HUDEP-2 (cell line): ENCODE results near the gene SVIL.

Source experiments
- DNase-seq, 76 experiments: peaks; one replicate each; lab custom pipeline; 2025; ENCODE audit not compliant: unreplicated experiment in 76 of 76; lab: John Stamatoyannopoulos, UW

Gene SVIL, protein sequence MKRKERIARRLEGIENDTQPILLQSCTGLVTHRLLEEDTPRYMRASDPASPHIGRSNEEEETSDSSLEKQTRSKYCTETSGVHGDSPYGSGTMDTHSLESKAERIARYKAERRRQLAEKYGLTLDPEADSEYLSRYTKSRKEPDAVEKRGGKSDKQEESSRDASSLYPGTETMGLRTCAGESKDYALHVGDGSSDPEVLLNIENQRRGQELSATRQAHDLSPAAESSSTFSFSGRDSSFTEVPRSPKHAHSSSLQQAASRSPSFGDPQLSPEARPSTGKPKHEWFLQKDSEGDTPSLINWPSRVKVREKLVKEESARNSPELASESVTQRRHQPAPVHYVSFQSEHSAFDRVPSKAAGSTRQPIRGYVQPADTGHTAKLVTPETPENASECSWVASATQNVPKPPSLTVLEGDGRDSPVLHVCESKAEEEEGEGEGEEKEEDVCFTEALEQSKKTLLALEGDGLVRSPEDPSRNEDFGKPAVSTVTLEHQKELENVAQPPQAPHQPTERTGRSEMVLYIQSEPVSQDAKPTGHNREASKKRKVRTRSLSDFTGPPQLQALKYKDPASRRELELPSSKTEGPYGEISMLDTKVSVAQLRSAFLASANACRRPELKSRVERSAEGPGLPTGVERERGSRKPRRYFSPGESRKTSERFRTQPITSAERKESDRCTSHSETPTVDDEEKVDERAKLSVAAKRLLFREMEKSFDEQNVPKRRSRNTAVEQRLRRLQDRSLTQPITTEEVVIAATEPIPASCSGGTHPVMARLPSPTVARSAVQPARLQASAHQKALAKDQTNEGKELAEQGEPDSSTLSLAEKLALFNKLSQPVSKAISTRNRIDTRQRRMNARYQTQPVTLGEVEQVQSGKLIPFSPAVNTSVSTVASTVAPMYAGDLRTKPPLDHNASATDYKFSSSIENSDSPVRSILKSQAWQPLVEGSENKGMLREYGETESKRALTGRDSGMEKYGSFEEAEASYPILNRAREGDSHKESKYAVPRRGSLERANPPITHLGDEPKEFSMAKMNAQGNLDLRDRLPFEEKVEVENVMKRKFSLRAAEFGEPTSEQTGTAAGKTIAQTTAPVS (N-terminal part only)

DNA sequence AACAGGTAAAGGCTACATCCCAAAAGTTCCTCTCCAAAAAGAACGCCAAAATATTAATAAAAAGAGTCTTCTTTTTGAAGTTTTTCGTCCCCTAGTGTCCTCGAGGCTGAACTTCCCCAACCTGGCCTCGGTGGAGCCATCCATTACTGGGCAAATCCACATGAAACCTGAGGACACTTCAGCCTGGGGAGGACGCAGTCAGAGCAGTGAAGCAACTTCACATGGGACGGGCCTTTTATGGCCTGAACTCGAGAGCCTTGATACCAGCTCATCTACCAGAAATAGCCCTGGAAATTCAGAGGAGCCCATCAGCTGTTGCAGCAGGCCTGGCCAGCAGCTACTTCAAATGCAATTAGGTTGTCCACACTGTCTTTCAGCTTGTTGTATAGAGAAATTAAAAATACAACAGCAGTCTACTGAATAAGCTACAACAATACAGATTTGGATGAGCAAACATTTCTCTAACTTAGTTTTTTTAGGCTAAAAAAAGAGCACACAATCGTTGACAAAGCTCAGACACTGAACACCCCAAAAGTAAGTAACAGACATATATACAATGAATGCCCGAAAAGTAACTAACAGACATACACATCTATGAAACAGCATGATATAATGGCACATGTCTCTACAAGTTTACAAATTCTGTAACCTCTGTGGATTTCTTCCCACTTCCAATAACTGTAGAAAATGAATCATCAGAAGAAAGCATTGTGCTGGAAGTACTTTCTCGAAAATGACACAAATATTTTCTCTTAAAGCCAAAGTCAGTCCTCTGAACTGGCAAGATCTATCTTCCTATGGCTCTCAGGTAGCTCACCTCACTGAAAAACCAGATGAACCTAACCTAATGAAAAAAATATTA lies at the start of gene SVIL:
TSS of gene SVIL (minus strand) at position 208 of the 862 bp plus-strand sequence. CDS start 79,913 bp downstream, outside the sequence.
- no peak for DNase-seq

DNA sequence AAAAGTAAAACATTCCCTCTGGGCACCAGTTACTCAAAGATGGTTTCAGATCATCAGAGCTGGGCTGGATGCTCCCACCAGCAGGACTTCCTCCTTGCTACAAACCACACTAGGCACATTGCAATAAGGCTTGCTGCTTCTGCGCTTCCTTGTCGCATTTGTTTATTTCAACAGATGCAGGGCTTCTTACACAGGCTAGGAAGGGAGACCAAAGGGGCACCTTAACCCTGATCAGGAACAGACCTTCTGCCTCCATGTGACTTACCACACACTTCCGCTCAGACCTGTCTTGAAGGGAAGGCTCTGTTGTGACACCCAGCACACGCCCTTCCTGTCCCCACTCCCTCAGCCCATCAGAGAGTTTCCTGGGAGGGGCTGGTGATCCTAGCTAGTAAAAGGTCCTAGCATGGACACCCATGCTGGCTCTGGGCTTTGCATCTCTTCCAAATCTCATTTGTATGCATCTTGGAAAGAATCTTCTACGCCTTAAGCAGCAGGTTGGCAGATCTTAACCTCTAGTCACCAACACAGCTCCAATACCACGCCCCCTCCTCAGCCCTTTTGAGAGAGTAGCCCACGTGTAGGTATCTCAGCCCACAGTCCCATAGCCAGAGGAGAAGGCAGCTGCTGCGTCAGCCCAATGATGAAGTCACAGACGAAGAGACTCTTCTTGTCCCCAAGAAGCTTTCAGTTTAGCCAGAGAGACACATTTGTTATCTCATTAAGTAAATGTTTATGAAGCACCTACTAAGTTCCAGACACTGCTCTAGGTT lies 47.1 kb upstream of the SVIL start:
- DNase-seq, result no peak

DNA sequence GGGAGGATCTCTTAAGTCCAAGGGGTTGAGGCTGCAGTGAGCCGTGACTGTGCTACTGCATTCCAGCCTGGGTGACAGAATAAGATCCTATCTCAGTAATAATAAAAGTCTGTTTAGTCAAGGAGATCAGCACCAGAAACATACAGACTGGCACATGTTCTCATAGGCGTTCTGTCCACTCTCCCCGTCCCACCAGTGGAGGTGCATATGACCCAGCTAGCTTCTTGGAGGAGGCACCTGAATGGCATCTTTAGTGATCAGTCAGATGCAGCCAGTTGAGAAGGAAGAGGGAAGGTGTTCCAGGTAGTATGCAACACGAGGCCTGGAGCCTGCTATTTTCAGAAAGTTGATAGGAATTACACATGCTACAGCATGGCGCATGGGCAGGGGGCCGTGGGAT lies 45.3 kb upstream of the SVIL start:
- no peak for DNase-seq

DNA sequence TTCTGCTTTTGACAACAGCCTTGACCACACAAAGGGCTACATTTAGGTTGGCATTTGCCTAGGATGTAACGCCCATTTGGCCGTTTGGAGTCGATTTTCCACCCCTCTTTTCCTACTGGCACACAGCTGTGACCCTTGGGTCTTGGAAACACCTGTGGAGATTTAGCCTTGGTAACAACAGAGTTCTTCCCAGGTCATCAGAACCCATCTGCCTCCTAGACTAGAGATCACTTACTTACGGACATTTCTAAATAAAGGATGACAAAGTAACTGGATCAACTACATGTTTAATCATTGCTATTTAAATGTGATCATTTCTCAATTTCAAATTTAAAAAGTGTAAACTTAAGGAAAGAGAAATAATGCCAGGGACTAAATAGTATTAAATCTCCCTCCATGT lies 42.0 kb upstream of the SVIL start:
- no peak for DNase-seq

DNA sequence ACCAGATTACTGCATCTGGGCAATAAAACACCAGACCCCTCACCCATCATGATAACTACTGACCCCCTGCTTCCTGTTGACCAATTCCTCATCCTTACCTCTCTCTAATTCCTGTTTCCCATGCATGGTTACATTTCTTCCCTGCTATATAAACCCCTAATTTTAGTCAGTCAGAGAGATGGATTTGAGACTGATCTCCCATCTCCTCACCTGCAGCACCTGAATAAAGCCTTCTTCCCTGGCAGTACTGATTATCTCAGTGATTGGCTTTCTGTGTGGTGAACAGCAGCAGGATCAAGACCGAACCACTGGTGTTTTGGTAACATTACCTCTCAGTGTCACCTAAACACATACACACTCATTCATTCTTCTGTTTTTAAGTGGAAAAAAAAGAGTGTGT lies 41.2 kb upstream of the SVIL start:
- DNase-seq, result no peak

DNA sequence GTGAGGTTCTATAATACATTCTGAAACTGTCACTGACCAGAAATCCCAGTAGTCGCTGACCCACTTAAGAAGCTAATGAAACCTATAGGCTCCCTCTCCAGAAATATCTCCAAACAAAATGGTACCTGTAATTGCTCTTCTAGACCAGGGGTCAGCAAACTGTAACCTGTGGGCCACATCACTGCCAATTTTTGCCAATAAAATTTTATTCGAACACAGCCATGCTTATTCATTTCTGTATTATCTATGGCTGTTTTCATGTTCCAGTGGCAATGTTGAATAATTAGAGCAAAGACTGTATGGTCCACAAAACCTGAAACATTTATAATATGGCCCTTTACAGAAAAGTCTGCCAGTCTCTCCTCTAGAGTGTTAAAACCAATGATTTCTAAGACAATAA lies 37.2 kb upstream of the SVIL start:
- no peak for DNase-seq

DNA sequence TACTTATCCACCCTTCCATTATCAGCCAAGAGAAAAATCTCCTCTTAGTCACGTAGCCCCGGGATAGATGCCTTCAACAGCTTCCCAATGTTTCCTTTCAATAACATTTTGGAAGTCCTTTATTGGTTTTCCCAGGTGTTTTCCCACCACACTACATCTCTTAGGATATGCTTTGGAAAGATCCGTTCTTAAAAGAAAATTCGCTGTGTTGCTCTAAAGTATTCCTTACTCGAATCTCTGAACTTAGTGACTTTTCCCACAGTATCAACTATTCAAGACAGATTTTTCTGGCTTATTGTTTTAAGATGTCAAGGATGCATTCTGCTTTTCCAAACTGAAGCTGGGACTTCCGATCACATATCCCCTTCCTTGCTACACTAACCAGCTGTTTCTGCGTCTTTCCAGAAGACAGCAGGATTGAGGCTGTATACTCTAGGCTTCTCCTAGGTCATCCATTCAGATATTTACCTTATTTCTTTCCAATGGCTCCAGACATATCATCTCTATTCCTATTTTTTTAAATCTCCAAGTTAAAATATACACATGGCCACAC lies 36.5 kb upstream of the SVIL start:
- DNase-seq, result no peak

DNA sequence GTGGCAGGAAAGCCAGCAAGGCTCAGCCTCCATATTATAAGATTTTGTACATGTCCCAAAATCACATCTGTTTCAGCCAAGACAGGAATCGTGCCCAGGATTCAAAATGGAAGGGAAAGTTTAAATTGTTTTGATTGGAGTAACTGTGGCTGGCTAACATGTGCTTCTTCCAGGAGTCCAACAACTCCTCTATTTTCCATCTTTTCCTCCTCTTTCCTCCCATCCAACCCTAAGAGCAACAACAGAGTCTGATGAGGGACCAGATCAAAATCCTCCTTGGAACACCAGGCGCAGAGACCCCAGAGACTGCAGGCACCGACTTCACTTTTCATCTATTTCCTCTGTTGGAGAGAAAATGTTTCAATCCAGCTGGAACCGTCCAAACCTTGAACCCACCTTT lies 36.0 kb upstream of the SVIL start:
- DNase-seq, result no peak

DNA sequence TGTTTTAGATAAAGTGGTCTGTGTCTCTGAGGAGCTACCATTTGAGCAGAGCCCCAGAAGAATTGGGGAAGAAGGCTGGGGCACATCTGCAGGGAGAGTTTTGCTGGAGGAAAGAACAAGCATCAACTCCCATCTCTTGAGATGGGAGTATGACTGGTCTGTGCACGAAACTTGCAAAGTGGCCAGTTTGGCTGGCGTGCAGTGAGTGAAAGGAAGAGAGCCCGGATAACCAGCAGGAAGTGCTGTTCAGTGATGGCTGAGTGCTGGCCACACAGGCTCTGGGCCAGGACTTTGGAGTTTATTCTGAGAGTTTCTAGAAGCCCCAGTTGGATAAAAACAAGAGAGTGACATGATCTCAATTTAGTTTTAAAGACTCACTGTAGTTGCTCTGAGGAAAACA lies 34.4 kb upstream of the SVIL start:
- DNase-seq, result no peak

DNA sequence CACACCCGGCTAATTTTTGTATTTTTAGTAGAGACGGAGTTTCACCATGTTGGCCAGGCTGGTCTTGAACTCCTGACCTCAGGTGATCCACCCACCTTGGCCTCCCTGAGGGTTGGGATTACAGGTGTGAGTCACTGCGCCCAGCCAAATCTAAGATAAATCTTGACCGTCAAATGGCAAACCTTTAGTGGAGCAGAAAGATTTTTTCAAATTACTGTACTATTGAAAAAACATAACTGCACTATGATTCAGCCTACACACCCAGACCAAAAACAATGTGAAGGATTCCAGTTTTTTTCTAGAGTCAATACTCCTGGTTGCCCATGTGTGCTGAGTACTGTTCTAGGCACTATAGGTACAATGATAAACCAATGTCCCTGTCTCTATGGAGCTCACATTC lies 33.9 kb upstream of the SVIL start:
- DNase-seq, result no peak

DNA sequence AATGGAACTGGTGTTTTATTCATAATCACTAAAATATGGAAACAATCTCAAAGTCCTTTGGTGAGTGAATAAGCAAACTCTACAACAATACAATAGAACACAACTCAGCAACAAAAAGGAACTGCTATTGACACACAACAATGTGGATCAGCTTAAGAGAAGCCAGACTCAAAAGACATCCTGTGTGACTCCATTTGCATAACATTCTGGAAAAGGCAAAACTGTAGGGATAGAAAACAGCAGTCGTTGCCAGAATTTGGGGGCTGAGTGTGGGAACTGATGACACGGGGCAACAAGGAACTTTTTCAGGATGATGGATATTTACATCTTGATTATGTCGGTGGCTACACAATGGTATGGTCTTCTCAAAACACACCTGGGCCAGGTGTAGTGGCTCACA lies 32.4 kb upstream of the SVIL start:
- DNase-seq, result no peak

DNA sequence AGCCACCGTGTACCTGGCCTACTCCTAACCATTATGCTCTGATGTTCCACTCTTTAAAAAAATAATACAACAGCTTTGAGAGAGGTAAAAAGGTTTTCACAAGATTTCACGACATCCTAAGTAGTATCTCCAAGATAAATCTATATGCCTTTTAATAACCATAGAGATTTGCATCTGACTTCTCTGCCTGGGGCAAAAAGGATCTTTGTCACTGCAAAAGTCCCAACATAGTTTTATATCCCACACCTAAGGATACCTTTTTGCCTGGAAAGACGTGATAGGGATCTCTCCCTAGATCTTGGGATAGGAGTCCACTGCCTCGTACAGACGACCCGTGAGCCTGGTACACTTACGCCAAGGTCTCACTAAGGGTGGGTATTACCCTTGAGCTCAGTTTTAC lies 31.4 kb upstream of the SVIL start:
- no peak for DNase-seq

DNA sequence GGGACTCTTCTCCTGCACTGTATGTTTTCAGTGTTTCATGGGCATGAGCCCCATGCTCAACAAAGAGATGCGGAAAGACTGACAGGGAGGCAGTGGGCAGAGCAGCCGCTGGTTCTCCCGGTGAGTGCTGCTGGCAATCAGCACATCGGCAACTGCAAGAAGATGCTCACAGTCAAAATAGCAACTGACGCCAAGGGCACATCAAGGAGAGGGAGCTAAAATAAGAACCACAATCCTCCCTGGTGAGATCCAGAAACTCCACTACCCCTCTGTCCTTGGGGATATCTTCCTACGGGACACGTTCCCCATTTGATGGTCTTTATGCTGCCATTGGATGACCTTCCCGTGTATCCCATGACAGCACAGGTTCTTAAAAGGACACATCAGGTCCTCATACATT lies 28.9 kb upstream of the SVIL start:
- no peak for DNase-seq

DNA sequence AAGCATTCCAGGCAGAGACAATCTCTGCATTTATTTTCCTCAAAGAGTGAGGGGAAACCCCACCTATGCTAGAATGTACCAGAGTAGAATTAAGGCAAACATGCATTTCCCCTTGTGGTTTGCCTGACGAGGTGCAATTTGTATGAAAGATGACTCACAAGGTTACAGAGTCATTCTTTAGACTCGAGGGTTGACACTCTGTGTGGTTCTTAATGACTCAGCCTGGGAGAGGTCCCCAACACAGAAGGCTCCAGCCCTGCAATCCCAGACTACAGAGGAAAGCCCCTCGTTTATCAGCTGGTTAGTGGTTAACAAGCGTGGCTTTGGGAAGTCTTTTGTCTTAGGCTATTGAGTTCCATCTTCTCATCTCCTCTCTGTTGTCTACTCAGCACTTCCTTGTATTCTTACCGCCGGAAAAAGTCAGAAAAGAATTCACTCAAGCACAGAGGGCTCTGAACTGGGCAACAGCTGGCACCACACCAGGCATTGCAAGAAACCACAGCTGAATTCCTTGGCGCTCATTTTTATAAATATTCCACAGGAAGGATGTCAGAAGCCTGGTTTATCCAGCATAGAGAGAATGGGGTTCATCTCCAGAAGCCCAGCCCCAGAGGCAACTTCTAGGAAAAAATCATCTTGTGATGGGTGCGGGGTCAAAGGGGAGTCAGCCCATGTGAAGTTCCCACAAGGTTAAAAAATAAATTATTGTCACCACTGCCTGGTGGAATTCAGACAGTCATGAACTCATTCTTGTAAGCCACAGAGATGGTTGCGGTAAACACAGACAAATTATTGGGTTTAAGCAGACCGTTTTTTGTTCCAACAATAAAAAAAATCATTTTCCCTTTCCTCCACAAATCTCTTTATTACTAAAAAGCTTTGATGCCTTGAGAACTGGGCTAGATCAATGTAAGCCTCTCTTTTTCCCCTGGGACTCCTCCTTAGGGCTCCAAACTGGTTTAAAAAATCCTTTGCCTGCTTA lies 24.5 kb upstream of the SVIL start:
- DNase-seq, result no peak

DNA sequence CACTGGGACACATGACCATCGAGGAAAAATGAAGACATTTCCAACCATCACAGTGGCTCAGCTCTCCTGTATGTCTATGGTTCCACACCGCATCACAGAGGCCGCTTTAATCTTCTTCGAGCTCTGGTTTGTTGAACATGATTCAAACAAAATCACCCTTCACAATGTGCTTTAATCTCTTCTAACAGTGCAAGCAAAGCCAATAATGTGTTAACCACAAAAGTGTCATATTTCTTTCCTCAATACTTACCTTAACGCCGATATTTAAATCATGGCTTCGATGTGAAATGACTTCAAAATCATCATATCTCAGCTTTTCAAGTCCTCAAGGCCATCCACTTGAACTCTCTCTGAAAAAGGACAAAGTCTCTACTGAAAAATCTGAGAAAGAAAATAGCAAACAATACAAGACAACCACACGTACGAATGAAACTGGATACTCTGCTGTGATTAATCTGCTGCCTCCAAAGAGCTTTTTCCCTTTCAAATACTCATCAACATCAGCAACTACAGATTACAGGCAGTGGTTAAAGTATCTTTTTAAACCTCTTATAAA lies 23.0 kb upstream of the SVIL start:
- no peak for DNase-seq

DNA sequence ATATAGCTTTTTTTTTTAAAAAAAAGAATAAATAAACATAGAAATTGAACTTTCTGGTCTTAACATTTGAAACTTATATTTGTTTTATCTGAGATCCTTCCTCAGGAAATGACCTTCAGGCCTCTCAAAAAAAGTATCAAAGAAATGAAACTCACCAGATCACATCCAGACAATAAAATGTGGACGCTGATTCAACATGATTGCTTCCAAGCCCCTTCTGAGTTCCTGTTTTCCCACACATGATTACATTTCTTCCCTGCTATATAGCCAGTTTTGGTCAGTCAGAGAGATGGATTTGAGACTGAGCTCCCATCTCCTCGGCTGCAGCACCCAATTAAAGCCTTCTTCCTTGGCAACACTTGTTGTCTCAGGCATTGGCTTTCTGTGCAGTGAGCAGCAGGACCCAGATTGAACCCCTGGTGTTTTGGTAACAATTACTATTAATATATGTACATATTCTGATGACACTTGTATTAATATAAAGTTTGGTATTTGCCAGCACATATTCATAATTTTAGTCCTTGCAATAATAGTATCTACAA lies 21.8 kb upstream of the SVIL start:
- DNase-seq, result no peak

DNA sequence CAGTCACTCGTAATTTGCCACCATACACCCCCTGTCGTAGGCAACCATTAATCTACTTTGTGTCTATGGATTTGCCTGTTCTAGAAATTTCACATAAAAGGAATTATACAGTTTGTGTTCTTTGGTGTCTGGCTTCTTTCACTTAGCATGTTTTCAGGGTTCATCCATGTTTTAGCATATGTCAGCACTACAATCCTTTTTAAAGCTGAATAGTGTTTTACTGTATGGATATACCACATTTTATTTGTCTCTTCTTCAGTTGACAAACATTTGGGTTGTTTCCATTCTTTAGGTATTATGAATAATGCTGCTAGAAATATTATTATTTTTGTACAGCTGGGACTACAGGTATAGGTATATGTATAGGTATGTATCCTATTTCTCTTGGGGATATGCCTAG lies 17.4 kb upstream of the SVIL start:
- DNase-seq, result no peak

DNA sequence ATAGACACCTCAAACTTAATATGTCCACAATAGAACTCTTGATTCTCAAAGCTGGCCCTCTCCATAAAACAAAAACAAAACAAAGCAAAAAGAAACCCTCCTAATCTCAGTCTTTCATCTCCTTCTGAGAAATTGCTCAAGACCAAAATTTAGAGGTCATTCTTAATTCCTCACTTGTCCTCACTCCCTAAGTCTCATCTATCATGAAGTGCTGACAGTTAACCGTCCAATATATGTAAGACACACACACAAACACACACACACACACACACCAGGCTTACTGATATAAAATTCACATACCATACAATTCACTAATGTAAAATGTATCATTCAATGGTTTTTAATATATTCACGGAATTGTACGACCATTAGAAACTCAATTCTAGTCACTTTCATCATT lies 17.0 kb upstream of the SVIL start:
- no peak for DNase-seq
